ENCODE measurements around the gene THRB.

The THRB gene

GRCh38 chr3:24504772-24505171 lies 10.1 kb upstream of the THRB start:
- peaks cover 4% of the 10 kb centered on the region for H3K4me1 Mint-ChIP-seq
- no peaks in the 10 kb centered on the region for H3K9me3 Mint-ChIP-seq
- TF ChIP-seq CTCF (IDR thresholded peaks at IDR 0.05) = no peak
- peaks cover 8% of the 10 kb centered on the region for H3K27me3 Mint-ChIP-seq (ENCODE audit: low read depth, poor library complexity)
- no peak overlapping the region for H3K27ac Mint-ChIP-seq
- H3K36me3 Mint-ChIP-seq (ENCODE audit: low read depth) = no peaks in the 10 kb centered on the region
- no peak overlapping the region for H3K4me3 Mint-ChIP-seq
- no peak for DNase-seq

GRCh38 chr3:24503616-24504113 lies 9.0 kb upstream of the THRB start:
- no peak for DNase-seq
- no peaks in the 10 kb centered on the region for H3K9me3 Mint-ChIP-seq
- no peaks in the 10 kb centered on the region for H3K36me3 Mint-ChIP-seq (ENCODE audit: low read depth)
- H3K27ac Mint-ChIP-seq = no peak overlapping the region
- H3K27me3 Mint-ChIP-seq (ENCODE audit: low read depth, poor library complexity) = peaks cover 8% of the 10 kb centered on the region
- H3K4me3 Mint-ChIP-seq = no peak overlapping the region
- TF ChIP-seq CTCF (IDR thresholded peaks at IDR 0.05) = no peak
- peaks cover 4% of the 10 kb centered on the region for H3K4me1 Mint-ChIP-seq

GRCh38 chr3:24502690-24503089 lies 8.0 kb upstream of the THRB start:
- Mint-ChIP-seq H3K9me3 (no peaks in the 10 kb centered on the region), H3K4me3 (no peak overlapping the region), H3K36me3 (ENCODE audit: low read depth) (no peaks in the 10 kb centered on the region), H3K27ac (no peak overlapping the region), H3K27me3 (ENCODE audit: low read depth, poor library complexity) (peaks cover 14% of the 10 kb centered on the region), H3K4me1 (no peaks in the 10 kb centered on the region)
- DNase-seq = no peak
- TF ChIP-seq CTCF (IDR thresholded peaks at IDR 0.05) = no peak

- H3K4me1 Mint-ChIP-seq = no peaks in the 10 kb centered on the region
- no peak for DNase-seq
- H3K27ac Mint-ChIP-seq = no peak overlapping the region
- H3K9me3 Mint-ChIP-seq = no peaks in the 10 kb centered on the region
- no peak for TF ChIP-seq CTCF (IDR thresholded peaks at IDR 0.05)
- no peaks in the 10 kb centered on the region for H3K36me3 Mint-ChIP-seq (ENCODE audit: low read depth)
- H3K4me3 Mint-ChIP-seq = no peak overlapping the region
- H3K27me3 Mint-ChIP-seq (ENCODE audit: low read depth, poor library complexity) = peaks cover 31% of the 10 kb centered on the region
These were observed 6.2 kb upstream of the THRB start for GRCh38 chr3:24500806-24501205.

GRCh38 chr3:24499991-24500390 lies 5.3 kb upstream of the THRB start:
- Mint-ChIP-seq H3K27me3 (ENCODE audit: low read depth, poor library complexity) (peaks cover 37% of the 10 kb centered on the region), H3K9me3 (no peaks in the 10 kb centered on the region), H3K27ac (no peak overlapping the region), H3K36me3 (ENCODE audit: low read depth) (no peaks in the 10 kb centered on the region), H3K4me3 (no peak overlapping the region), H3K4me1 (no peaks in the 10 kb centered on the region)
- TF ChIP-seq CTCF (IDR thresholded peaks at IDR 0.05) = no peak
- DNase-seq = no peak

- TF ChIP-seq CTCF (IDR thresholded peaks at IDR 0.05) = no peak
- peaks cover 1% of the 10 kb centered on the region for H3K4me1 Mint-ChIP-seq
- no peak overlapping the region for H3K27ac Mint-ChIP-seq
- H3K9me3 Mint-ChIP-seq = no peaks in the 10 kb centered on the region
- no peak overlapping the region for H3K4me3 Mint-ChIP-seq
- H3K27me3 Mint-ChIP-seq (ENCODE audit: low read depth, poor library complexity) = peaks cover 47% of the 10 kb centered on the region
- no peak for DNase-seq
- H3K36me3 Mint-ChIP-seq (ENCODE audit: low read depth) = no peaks in the 10 kb centered on the region
These were observed 4.1 kb upstream of the THRB start for GRCh38 chr3:24498796-24499195.
